GM21360 (cell line): ENCODE measurements around the gene PPP1R12B.
A peak's percentile ranks its signal among the peaks of the same experiment; 100 is the strongest.
"Not testable (repeated sequence)": the region's sequence is repeated elsewhere in the genome, so short reads cannot be mapped to it uniquely, and the experiment has no call there.

Source experiments
- ATAC-seq: cut with Tn5 transposase; IDR thresholded peaks from one replicate; pipeline ENCODE4 v1.9.1; 2021; ENCODE audit warnings: mild to moderate bottlenecking, moderate library complexity; ENCODE audit not compliant: unreplicated experiment

PPP1R12B gene

GRCh38 chr1:202480640-202481039 is 132.1 kb downstream of the PPP1R12B start:
- not testable (repeated sequence) for ATAC-seq

GRCh38 chr1:202483362-202483761 is 134.9 kb downstream of the PPP1R12B start:
- not testable (repeated sequence) for ATAC-seq

GRCh38 chr1:202484032-202484431 is 135.5 kb downstream of the PPP1R12B start:
- not testable (repeated sequence) for ATAC-seq

- ATAC-seq, result not testable (repeated sequence)
Measured at GRCh38 chr1:202484820-202485219, 136.3 kb downstream of the PPP1R12B start.

GRCh38 chr1:202488178-202488649 is 139.7 kb downstream of the PPP1R12B start:
- ATAC-seq, result peak; percentile 60

- not testable (repeated sequence) for ATAC-seq
Measured at GRCh38 chr1:202489101-202489500, 140.6 kb downstream of the PPP1R12B start.

GRCh38 chr1:202493112-202493511 is 144.6 kb downstream of the PPP1R12B start:
- not testable (repeated sequence) for ATAC-seq

GRCh38 chr1:202498542-202498941 is 150.0 kb downstream of the PPP1R12B start:
- ATAC-seq, result no peak

GRCh38 chr1:202499997-202500396 is 151.5 kb downstream of the PPP1R12B start:
- ATAC-seq, result not testable (repeated sequence)

- ATAC-seq, result no peak
Measured at GRCh38 chr1:202501281-202501680, 152.8 kb downstream of the PPP1R12B start.

GRCh38 chr1:202505356-202505755 is 156.9 kb downstream of the PPP1R12B start:
- ATAC-seq, result no peak

- not testable (repeated sequence) for ATAC-seq
Measured at GRCh38 chr1:202505880-202506575, 157.5 kb downstream of the PPP1R12B start.

GRCh38 chr1:202508863-202509262 is 160.4 kb downstream of the PPP1R12B start:
- ATAC-seq, result not testable (repeated sequence)

GRCh38 chr1:202513875-202514274 is 165.4 kb downstream of the PPP1R12B start:
- ATAC-seq, result not testable (repeated sequence)

- ATAC-seq, result no peak
Measured at GRCh38 chr1:202516434-202516877, 168.0 kb downstream of the PPP1R12B start.

GRCh38 chr1:202517146-202517545 is 168.6 kb downstream of the PPP1R12B start:
- not testable (repeated sequence) for ATAC-seq

GRCh38 chr1:202518180-202518579 is 169.7 kb downstream of the PPP1R12B start:
- ATAC-seq, result not testable (repeated sequence)

GRCh38 chr1:202518905-202519304 is 170.4 kb downstream of the PPP1R12B start:
- ATAC-seq, result not testable (repeated sequence)

- ATAC-seq, result not testable (repeated sequence)
Measured at GRCh38 chr1:202520129-202520856, 171.8 kb downstream of the PPP1R12B start.

GRCh38 chr1:202520857-202521216 is 172.3 kb downstream of the PPP1R12B start:
- not testable (repeated sequence) for ATAC-seq

GRCh38 chr1:202521484-202521883 is 173.0 kb downstream of the PPP1R12B start:
- ATAC-seq, result not testable (repeated sequence)

GRCh38 chr1:202521886-202522285 is 173.4 kb downstream of the PPP1R12B start:
- ATAC-seq, result no peak
